ENCODE results near the gene PTCHD1.

Gene PTCHD1

GRCh38 chrX:23364416-23364815 lies 29.8 kb downstream of the PTCHD1 start:
- DNase-seq, result no peak

DNA sequence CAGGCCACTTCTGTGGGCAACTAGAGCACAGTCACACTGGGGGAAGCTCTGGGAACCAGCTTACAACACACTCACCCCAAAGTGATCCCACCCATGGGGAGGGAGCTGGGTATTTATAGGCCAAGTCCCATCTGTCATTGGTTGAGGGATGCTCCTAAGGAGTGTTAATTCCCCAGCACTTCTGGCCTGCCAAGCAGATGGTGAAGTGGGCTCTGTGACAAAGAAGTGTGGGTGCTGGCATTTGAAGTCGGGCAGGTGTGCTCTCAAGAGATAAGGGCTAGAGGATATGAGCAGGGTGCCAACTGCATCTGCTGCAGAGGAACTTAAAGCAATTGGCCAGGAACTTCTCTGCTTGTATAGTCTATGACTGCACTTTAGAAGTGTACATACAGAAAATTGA lies 30.9 kb downstream of the PTCHD1 start:
- DNase-seq, result no peak

GRCh38 chrX:23366914-23367313 lies 32.3 kb downstream of the PTCHD1 start:
- DNase-seq, result no peak

GRCh38 chrX:23369027-23369426 lies 34.4 kb downstream of the PTCHD1 start:
- no peak for DNase-seq

GRCh38 chrX:23372220-23372902 lies 37.7 kb downstream of the PTCHD1 start:
- no peak for DNase-seq

GRCh38 chrX:23373129-23373804 lies 38.6 kb downstream of the PTCHD1 start:
- DNase-seq, result no peak

DNA sequence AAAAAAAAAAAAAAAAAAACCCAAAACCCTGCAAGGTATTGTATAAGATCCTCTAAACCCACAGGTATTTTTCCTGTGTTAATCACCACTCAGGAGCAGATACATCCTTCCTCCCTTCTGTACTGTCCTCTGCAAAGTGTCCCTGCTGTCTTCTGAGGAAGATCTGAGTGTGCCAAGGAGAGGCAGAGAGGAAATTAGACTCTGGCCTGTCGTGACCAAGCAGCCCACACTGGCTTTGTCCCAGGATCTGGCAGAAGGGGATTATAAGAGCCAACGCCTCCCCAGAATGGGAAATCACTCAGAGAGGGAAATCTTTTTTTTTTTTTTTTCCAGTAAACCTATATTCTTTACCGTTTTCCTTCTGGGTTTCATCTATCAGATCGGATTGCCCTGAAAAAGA lies 39.6 kb downstream of the PTCHD1 start:
- no peak for DNase-seq

DNA sequence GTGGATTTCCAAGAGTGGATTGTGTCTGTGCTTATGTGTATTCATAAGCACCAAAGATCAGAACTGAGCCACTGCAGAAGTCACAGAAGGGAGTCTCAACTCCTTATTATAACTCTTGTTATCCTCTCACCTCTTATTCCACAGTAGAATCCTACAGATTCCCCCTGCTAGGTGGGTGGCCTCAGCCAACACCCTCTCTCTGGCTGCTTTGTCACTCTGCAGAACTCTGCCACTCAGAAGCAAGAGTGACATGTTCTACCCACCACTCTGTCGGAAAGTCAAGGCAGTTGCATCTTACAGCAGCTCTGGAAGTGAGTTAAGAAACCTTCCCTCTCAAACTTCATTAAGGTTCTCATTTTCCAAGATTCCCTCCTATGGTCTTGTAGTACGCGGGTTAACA lies 41.9 kb downstream of the PTCHD1 start:
- no peak for DNase-seq

DNA sequence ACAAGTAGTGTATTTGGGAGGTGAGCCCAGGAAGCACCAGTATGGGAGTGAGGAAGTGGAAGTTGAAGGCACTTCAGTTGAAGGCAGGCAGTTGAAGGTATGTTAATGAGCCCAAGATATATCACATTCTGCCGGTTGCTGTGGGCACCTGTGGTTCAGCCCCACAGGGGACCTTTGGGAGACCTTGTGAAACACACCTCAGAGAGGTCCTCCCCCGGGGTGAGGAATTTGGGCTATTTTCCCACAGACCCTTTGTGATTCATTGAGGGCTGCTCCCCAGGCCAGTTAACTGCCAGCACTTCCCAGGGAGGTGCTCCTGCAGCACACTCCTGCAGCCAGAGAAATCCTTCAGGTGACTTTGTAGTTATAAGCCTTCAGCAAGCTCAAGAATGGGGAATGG lies 45.9 kb downstream of the PTCHD1 start:
- no peak for DNase-seq

DNA sequence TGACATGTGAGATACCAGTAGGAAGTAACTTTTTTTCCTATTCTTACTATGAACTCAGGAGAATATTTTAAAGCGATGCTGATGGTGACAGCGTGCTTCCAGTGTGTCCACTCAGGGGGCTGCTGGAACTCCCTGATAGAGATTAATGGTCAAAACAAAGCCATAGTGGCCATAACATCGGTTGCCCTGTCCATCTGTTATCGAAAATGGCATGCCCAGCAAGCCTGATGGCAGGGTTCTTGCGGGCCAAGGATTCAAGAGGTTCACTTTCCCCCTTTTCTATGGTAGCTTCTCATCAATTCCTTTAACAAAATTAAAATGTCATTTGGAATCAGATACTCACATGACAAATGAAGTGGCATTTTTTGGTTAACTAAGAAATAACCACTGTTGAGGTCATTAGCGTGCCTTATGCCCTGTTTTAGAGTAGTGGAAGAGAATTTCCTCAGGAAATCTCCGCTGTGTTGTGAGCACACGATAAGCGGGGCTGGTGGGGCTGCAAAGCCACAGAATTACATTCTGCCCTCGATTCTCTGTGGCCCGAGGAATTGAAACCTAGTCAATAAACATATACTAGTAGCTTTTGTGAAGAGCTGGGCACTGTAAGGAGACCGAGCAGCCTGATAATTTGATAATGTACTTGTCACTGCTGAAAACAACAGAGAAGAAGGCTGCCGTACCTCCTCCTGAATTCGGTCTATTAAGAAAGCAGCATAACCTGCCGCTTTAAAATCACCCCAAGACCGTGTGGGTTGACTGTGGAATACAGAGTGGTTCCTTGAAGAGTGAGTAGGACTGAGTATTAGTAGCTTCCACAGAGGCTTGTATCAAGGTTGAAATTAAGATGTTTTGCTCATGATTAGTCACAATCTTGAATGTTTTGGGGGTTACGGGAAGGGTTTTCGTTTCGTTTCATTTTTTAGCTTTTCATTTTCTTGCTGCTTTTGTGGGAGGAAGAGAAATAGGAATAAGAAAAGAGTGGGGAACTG lies 46.7 kb downstream of the PTCHD1 start:
- DNase-seq, result no peak

- DNase-seq, result no peak
Measured at GRCh38 chrX:23382572-23382971, 47.9 kb downstream of the PTCHD1 start.

GRCh38 chrX:23383411-23383810 lies 48.8 kb downstream of the PTCHD1 start:
- DNase-seq, result no peak

- DNase-seq, result no peak
Measured at GRCh38 chrX:23385242-23385641, 50.6 kb downstream of the PTCHD1 start.

GRCh38 chrX:23386260-23386659 lies 51.6 kb downstream of the PTCHD1 start:
- no peak for DNase-seq

DNA sequence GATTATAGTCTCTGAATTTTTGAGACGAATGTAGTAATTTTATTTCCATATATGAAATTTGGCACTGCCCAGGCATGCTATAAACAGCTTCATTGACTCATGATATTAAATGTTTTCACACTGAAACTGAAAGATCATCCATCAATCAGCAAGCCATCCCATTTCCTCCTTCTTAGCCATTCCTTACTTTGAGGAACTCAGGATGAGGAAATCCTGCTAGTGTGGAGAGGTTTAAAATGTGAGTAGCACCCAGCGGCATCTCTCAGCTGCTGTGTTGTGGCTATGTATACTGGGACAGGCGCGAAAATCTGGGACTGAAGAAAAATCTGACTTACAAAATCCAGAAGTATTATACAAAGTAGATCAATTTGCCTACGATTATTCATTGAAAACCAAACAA lies 52.1 kb downstream of the PTCHD1 start:
- no peak for DNase-seq

DNA sequence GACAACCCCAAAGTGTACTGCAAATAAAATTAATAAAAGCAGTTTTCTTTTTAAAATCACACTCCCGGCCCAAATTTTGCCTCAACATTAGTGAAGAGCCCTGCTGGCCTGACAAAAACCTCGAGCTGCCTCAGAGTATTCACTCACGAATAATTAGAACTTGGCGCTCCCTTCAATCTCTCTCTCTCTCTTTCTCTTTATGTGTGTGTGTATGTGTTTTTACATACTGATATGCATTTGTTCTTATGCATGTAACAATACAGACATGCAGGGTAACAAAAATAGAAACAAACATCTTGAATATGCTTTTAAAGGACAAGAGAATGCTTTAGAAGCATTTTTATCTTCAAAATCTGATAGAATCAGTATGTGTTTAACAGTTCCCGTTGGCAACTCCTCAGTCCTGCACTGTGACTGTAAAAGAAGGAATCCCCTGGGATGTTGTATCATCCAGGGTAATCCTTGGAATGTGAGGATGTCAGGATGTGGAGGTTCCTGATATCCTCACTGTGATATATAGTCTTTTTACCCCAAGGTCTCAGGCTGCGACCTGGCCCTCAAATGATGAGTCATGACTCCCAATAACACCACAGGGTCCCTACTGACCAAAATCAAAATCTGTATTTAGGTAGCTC lies 53.0 kb downstream of the PTCHD1 start:
- no peak for DNase-seq

- no peak for DNase-seq
Measured at GRCh38 chrX:23389196-23389792, 54.6 kb downstream of the PTCHD1 start.

GRCh38 chrX:23390979-23391378 lies 56.3 kb downstream of the PTCHD1 start:
- no peak for DNase-seq

GRCh38 chrX:23392195-23392594 lies 57.5 kb downstream of the PTCHD1 start:
- DNase-seq, result no peak

DNA sequence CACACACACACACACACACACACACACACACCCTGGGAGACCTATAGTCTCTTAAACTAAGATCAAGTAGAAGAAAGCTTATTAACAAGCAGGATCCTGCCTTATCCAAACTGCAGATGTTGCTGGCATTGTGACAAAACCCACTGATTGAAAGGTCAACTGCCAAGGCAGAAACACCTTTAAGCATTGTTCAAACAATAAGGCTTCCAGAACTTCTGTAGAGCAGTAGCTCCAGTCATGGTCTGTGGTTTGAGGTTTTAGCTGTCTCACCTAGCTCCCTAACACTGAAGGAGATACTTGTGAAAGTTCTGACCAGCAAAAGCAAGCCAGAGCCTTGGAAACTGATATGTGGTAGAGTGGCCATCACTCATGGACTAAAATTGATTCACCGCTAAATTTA lies 59.8 kb downstream of the PTCHD1 start:
- DNase-seq, result no peak

- DNase-seq, result no peak
Measured at GRCh38 chrX:23396263-23396662, 61.6 kb downstream of the PTCHD1 start.

GRCh38 chrX:23398570-23398969 lies 63.9 kb downstream of the PTCHD1 start:
- no peak for DNase-seq

GRCh38 chrX:23403849-23404248 lies 69.2 kb downstream of the PTCHD1 start:
- no peak for DNase-seq

All from CD4-positive, alpha-beta T cell treated with Interleukin-4 for 4 hours (primary cell).